PC-3 (cell line): ENCODE data around the gene SCO2. TPM values are rescaled to one million over a fixed set of nuclear protein-coding genes. Genes with fewer than 3 reads are reported as not detected.

ENCODE experiments used
- ATAC-seq: fragments of 200-7000 bp; cut with Tn5 transposase; 2 replicates; pipeline ENCODE4 v1.9.1; 2020; ENCODE audit warnings: mild to moderate bottlenecking, moderate library complexity
- BruUV-seq: library from RNA; stranded (reverse); fragments of 400-500 nt; replicated peaks from 2 replicates; lab custom pipeline; 2021; lab: Mats Ljungman, UMichigan
- CTCF ChIA-PET: fragments of 300-600 bp; sonication (Branson Sonifier 250); formaldehyde crosslinking; loops from one replicate; lab custom pipeline; 2022; ENCODE audit warnings: antibody characterized with exemption; lab: Charles Lee
- POLR2A ChIA-PET: fragments of 300-600 bp; sonication (Branson Sonifier 250); formaldehyde crosslinking; loops from one replicate; lab custom pipeline; 2022; ENCODE audit warnings: antibody characterized with exemption; ENCODE audit not compliant: unreplicated experiment; lab: Charles Lee
- DNase-seq: peaks from one replicate; pipeline ENCODE4 v3.0.0-alpha.2; 2015
- H2AFZ ChIP-seq: fragments of 300-600 bp; sonication (generic); 2 replicates; pipeline ENCODE4 v1.6.0; 2016; ENCODE audit warnings: antibody characterized with exemption, low read length
- H3F3A ChIP-seq: fragments of 300-600 bp; sonication (generic); one replicate; pipeline ENCODE4 v1.6.0; 2017; ENCODE audit warnings: antibody characterized with exemption, low read length, control low read depth, mild to moderate bottlenecking; ENCODE audit not compliant: unreplicated experiment
- H3K27ac ChIP-seq: fragments of 300-600 bp; sonication (generic); 2 replicates; pipeline ENCODE4 v1.5.1; 2016; ENCODE audit warnings: mild to moderate bottlenecking, low read length
- H3K27me3 ChIP-seq: fragments of 300-600 bp; sonication (generic); 2 replicates; pipeline ENCODE4 v1.6.1; 2016; ENCODE audit warnings: low read length, mixed read lengths
- H3K36me3 ChIP-seq: fragments of 300-600 bp; sonication (generic); 2 replicates; pipeline ENCODE4 v1.6.1; 2016; ENCODE audit warnings: low read depth, mixed run types, low read length, mixed read lengths
- H3K4me1 ChIP-seq: fragments of 300-600 bp; sonication (generic); 2 replicates; pipeline ENCODE4 v1.5.1; 2016; ENCODE audit warnings: low read length; ENCODE audit not compliant: insufficient read depth
- H3K4me2 ChIP-seq: fragments of 300-600 bp; sonication (generic); 2 replicates; pipeline ENCODE4 v1.6.0; 2016; ENCODE audit warnings: low read length
- H3K4me3 ChIP-seq: fragments of 300-600 bp; sonication (generic); 2 replicates; pipeline ENCODE4 v1.5.1; 2016; ENCODE audit warnings: mild to moderate bottlenecking, low read length, mixed read lengths
- H3K79me2 ChIP-seq: fragments of 300-600 bp; sonication (generic); 2 replicates; pipeline ENCODE4 v1.6.1; 2017; ENCODE audit warnings: low read length, mixed read lengths
- H3K9ac ChIP-seq: fragments of 300-600 bp; sonication (generic); 2 replicates; pipeline ENCODE4 v1.6.0; 2016; ENCODE audit warnings: mild to moderate bottlenecking, low read length
- H3K9me2 ChIP-seq: fragments of 300-600 bp; sonication (generic); replicated peaks from 2 replicates; pipeline ENCODE4 v1.6.1; 2016; ENCODE audit warnings: mixed run types, low read length, mixed read lengths
- H3K9me3 ChIP-seq: fragments of 300-600 bp; sonication (generic); 2 replicates; pipeline ENCODE4 v1.6.1; 2016; ENCODE audit warnings: low read length, mixed read lengths
- H4K20me1 ChIP-seq: fragments of 300-600 bp; sonication (generic); 2 replicates; pipeline ENCODE4 v1.6.1; 2016; ENCODE audit warnings: low read length, mixed read lengths
- CTCF ChIP-seq: fragments of 300-600 bp; sonication (generic); conservative IDR thresholded peaks from 2 replicates; pipeline ENCODE4 v1.5.1; 2017; ENCODE audit warnings: antibody characterized with exemption, low read depth, mild to moderate bottlenecking, low read length
- EZH2 ChIP-seq: fragments of 300-600 bp; sonication (generic); IDR thresholded peaks from one replicate; pipeline ENCODE4 v1.6.1; 2017; ENCODE audit warnings: antibody characterized with exemption, mild to moderate bottlenecking, low read length; ENCODE audit not compliant: unreplicated experiment
- EZH2phosphoT487 ChIP-seq: fragments of 300-600 bp; sonication (generic); IDR thresholded peaks from 2 replicates; pipeline ENCODE4 v1.6.1; 2018; ENCODE audit warnings: mild to moderate bottlenecking, antibody characterized with exemption, low read length, borderline replicate concordance
- intact Hi-C: fragments of 100-400 bp; cut with micrococcal nuclease; formaldehyde crosslinking; loops from 2 replicates; pipeline ENCODE4 v1.9.0; 2023
- total RNA-seq: library from RNA; depleted of rRNA; stranded (reverse); fragments of >200 nt; gene quantifications from 2 replicates; pipeline ENCODE4 v1.2.3, GENCODE V29; 2014

SCO2 gene
- total RNA-seq, 1 experiment from 2014 or later, result 5.8 TPM

- BruUV-seq, result no TSS peak
- Histone ChIP-seq H3K36me3 (no peaks in the 10 kb centered on the region), H4K20me1 (no peaks in the 10 kb centered on the region), H3K9me3 (no peaks in the 10 kb centered on the region), H3K79me2 (peaks cover 60% of the 10 kb centered on the region), H3K4me3 (no peak overlapping the region), H3K4me2 (no peak overlapping the region), H3K4me1 (peaks cover 7% of the 10 kb centered on the region), H3K27ac (no peak overlapping the region), H3K9me2 (no peaks in the 10 kb centered on the region), H3K27me3 (no peaks in the 10 kb centered on the region), H3K9ac (no peak overlapping the region), H2AFZ (no peak overlapping the region), H3F3A (no peaks in the 10 kb centered on the region)
- no peak for ATAC-seq
- no peak for DNase-seq
- intact Hi-C loops, result no loop called here
- TF ChIP-seq EZH2phosphoT487 (no peak), CTCF (no peak), EZH2 (no peak)
- ChIA-PET CTCF (no interaction called here), POLR2A (no interaction called here)
Measured at GRCh38 chr22:50513175-50513574, 12.2 kb downstream of the SCO2 start.

- CTCF ChIA-PET, result interaction anchor here (1.4 kb wide), 1 partner anchor 17 kb away, joined by 15 read pairs; the partner anchor contains the start of gene SCO2
- intact Hi-C loops, result no loop called here
- Histone ChIP-seq H3K27ac (no peak overlapping the region), H3K4me3 (peak overlapping the region; percentile 86), H3K4me1 (peaks cover 7% of the 10 kb centered on the region), H4K20me1 (no peaks in the 10 kb centered on the region), H3K9me3 (no peaks in the 10 kb centered on the region), H3K79me2 (peaks cover 58% of the 10 kb centered on the region), H3K4me2 (peak overlapping the region; percentile 88), H3K9me2 (no peaks in the 10 kb centered on the region), H3K27me3 (no peaks in the 10 kb centered on the region), H3K36me3 (no peaks in the 10 kb centered on the region), H3K9ac (peak overlapping the region; percentile 85), H2AFZ (no peak overlapping the region), H3F3A (no peaks in the 10 kb centered on the region)
- no peak for ATAC-seq
- no peak for TF ChIP-seq EZH2
- no peak for TF ChIP-seq EZH2phosphoT487
- TF ChIP-seq CTCF, result no peak
- TSS peak; percentile 69 for BruUV-seq
- POLR2A ChIA-PET, result no interaction called here
- DNase-seq, result no peak
Measured at GRCh38 chr22:50508897-50509296, 16.5 kb downstream of the SCO2 start.
